Uterus (tissue), 2 donors: ENCODE measurements around the gene HOXC12.

Experiments used
- CTCF ChIP-seq, 4 experiments: fragments of 200-600 bp in 2 of 4; fragments of 450-650 bp in 2 of 4; sonication (generic) in 2 of 4; IDR thresholded peaks; one replicate each; pipeline ENCODE4 v1.5.1; 2016 to 2019; ENCODE audit warnings: antibody characterized with exemption in 4 of 4, mild to moderate bottlenecking in 2 of 4, moderate library complexity in 1 of 4
- POLR2A ChIP-seq, 2 donors: fragments of 450-650 bp; IDR thresholded peaks; one replicate each; pipeline ENCODE4 v1.6.1; 2016; ENCODE audit warnings: antibody characterized with exemption in 2 of 2, mild to moderate bottlenecking in 1 of 2, moderate library complexity in 1 of 2

GRCh38 chr12:53937099-53937498 is 17.6 kb upstream of the HOXC12 start:
- TF ChIP-seq CTCF (IDR thresholded peaks at IDR 0.05): no peak
- TF ChIP-seq POLR2A (IDR thresholded peaks at IDR 0.05): no peak
